Liver (tissue), 9 donors: ENCODE results near the gene PPM1E. TPM values are rescaled to one million over a fixed set of nuclear protein-coding genes. Genes with fewer than 3 reads are reported as not detected.
"Not testable (repeated sequence)": the region's sequence is repeated elsewhere in the genome, so short reads cannot be mapped to it uniquely, and the experiment has no call there.

ENCODE experiments used
- DNase-seq: peaks from one replicate; pipeline ENCODE4 v3.0.0-alpha.2; 2017; ENCODE audit warnings: low spot score
- H3K27ac ChIP-seq, 2 donors: one replicate each; pipeline ENCODE4 v1.7.0; 2013; ENCODE audit warnings: inconsistent platforms in 2 of 2, low read length in 2 of 2, control low read depth in 1 of 2, low read depth in 1 of 2, mild to moderate bottlenecking in 1 of 2
- H3K27me3 ChIP-seq, 4 donors: one replicate each; pipeline versions ENCODE4 v1.6.1 to v1.7.0; 2013; ENCODE audit warnings: low read length in 3 of 4, inconsistent platforms in 1 of 4, mild to moderate bottlenecking in 1 of 4, moderate library complexity in 1 of 4; ENCODE audit not compliant: control insufficient read depth in 4 of 4, insufficient read depth in 4 of 4
- H3K36me3 ChIP-seq, 4 donors: one replicate each; pipeline versions ENCODE4 v1.6.1 to v1.7.0; 2013; ENCODE audit warnings: low read length in 3 of 4, mild to moderate bottlenecking in 3 of 4, low read depth in 1 of 4, moderate library complexity in 1 of 4; ENCODE audit not compliant: control insufficient read depth in 4 of 4, insufficient read depth in 3 of 4
- H3K4me1 ChIP-seq, 4 donors: one replicate each; pipeline versions ENCODE4 v1.6.1 to v1.7.0; 2013; ENCODE audit warnings: low read length in 3 of 4, mild to moderate bottlenecking in 3 of 4, moderate library complexity in 1 of 4; ENCODE audit not compliant: control insufficient read depth in 4 of 4, insufficient read depth in 4 of 4
- H3K4me3 ChIP-seq, 3 donors: one replicate each; pipeline versions ENCODE4 v1.6.1 to v1.7.0; 2013; ENCODE audit warnings: low read length in 3 of 3, control low read depth in 1 of 3, low read depth in 1 of 3, mild to moderate bottlenecking in 1 of 3
- H3K9ac ChIP-seq, 2 donors: one replicate each; pipeline ENCODE4 v1.7.0; 2013; ENCODE audit warnings: low read length in 2 of 2, mild to moderate bottlenecking in 2 of 2, moderate library complexity in 2 of 2, control low read depth in 1 of 2, low read depth in 1 of 2
- H3K9me3 ChIP-seq, 4 donors: one replicate each; pipeline versions ENCODE4 v1.6.1 to v1.7.0; 2013; ENCODE audit warnings: low read length in 3 of 4; ENCODE audit not compliant: control insufficient read depth in 4 of 4
- ATF3 ChIP-seq: IDR thresholded peaks from 2 replicates; pipeline ENCODE4 v1.6.1; 2016; ENCODE audit warnings: antibody characterized with exemption
- EGR1 ChIP-seq, 2 donors: IDR thresholded peaks; 2 replicates each; pipeline ENCODE4 v1.6.1; 2016 to 2018; ENCODE audit warnings: antibody characterized with exemption in 2 of 2, low read depth in 2 of 2
- FOXA1 ChIP-seq: IDR thresholded peaks from 2 replicates; pipeline ENCODE4 v1.6.1; 2016; ENCODE audit warnings: antibody characterized with exemption
- FOXA2 ChIP-seq: IDR thresholded peaks from 2 replicates; pipeline ENCODE4 v1.6.1; 2016; ENCODE audit warnings: antibody characterized with exemption
- GABPA ChIP-seq, 2 donors: IDR thresholded peaks in 1 of 2; conservative IDR thresholded peaks in 1 of 2; 2 replicates each; pipeline ENCODE4 v1.6.1; 2016; ENCODE audit warnings: antibody characterized with exemption in 2 of 2, mild to moderate bottlenecking in 1 of 2, moderate library complexity in 1 of 2
- HNF4A ChIP-seq, 2 donors: conservative IDR thresholded peaks; 2 replicates each; pipeline ENCODE4 v1.6.1; 2016; ENCODE audit warnings: antibody characterized with exemption in 2 of 2, mild to moderate bottlenecking in 2 of 2
- JUND ChIP-seq, 2 donors: IDR thresholded peaks; 2 replicates each; pipeline ENCODE4 v1.6.1; 2016; ENCODE audit warnings: antibody characterized with exemption in 2 of 2
- MAX ChIP-seq: IDR thresholded peaks from 2 replicates; pipeline ENCODE4 v1.6.1; 2016; ENCODE audit warnings: antibody characterized with exemption
- NR2F2 ChIP-seq: IDR thresholded peaks from 2 replicates; pipeline ENCODE4 v1.6.1; 2016; ENCODE audit warnings: antibody characterized with exemption
- RXRA ChIP-seq, 2 donors: IDR thresholded peaks; 2 replicates each; pipeline ENCODE4 v1.6.1; 2017 to 2018; ENCODE audit warnings: antibody characterized with exemption in 2 of 2, mild to moderate bottlenecking in 1 of 2
- SP1 ChIP-seq: IDR thresholded peaks from 2 replicates; pipeline ENCODE4 v1.6.1; 2018; ENCODE audit warnings: antibody characterized with exemption, mild to moderate bottlenecking
- TAF1 ChIP-seq: conservative IDR thresholded peaks from 2 replicates; pipeline ENCODE4 v1.6.1; 2016; ENCODE audit warnings: antibody characterized with exemption, mild to moderate bottlenecking
- ZBTB33 ChIP-seq: IDR thresholded peaks from 2 replicates; pipeline ENCODE4 v1.6.1; 2016; ENCODE audit warnings: antibody characterized with exemption
- WGBS: extraction: QIAGEN DNeasy Blood & Tissue Kit; methylation state at CpG from one replicate; pipeline ENCODE4 v1.1.7; 2013; 5-methylcytosine and 5-hydroxymethylcytosine counted together
- polyA plus RNA-seq, 2 donors: library from polyadenylated mRNA; stranded (reverse) in 1 of 2; unstranded in 1 of 2; fragments of 200-250 nt in 1 of 2; fragments of >200 nt in 1 of 2; fragmentation: Nextera tagmentation in 1 of 2; extraction: Ambion mirVana in 1 of 2; gene quantifications; one replicate each; pipeline versions ENCODE4 v1.2.1 to v1.2.3, GENCODE V29; 2013 to 2015
- total RNA-seq, 2 donors: library from RNA; depleted of rRNA; stranded (reverse); fragments of >200 nt; gene quantifications; one replicate each; pipeline ENCODE4 v1.2.3, GENCODE V29; 2014
- donor health status: healthy.
- donor health status: healthy.
- donor health status: healthy.
- donor health status: healthy.
- donor health status: healthy.

The PPM1E gene
- total and polyA plus RNA-seq, 4 donors = 0.25 to 0.61 (median 0.50) TPM; not detected in 1

- no peak overlapping the region for H3K27ac ChIP-seq
- 71% methylated on average over 4 of the region's 4 CpGs for WGBS
- no peaks in the 10 kb centered on the region for H3K9me3 ChIP-seq
- no peak overlapping the region for H3K4me3 ChIP-seq
- no peaks in the 10 kb centered on the region for H3K27me3 ChIP-seq
- H3K4me1 ChIP-seq = no peaks in the 10 kb centered on the region
- TF ChIP-seq ATF3 = no peak
- TF ChIP-seq MAX = no peak
- TF ChIP-seq GABPA (IDR thresholded peaks at IDR 0.05 in 1 of 2, conservative IDR thresholded peaks at IDR 0.05 in 1 of 2) = no peak
- no peak for TF ChIP-seq NR2F2
- TF ChIP-seq HNF4A (conservative IDR thresholded peaks at IDR 0.05) = no peak
- TF ChIP-seq JUND (IDR thresholded peaks at IDR 0.05) = no peak
- no peak for TF ChIP-seq ZBTB33
- no peak for TF ChIP-seq FOXA2
- no peak for TF ChIP-seq TAF1
- no peak for TF ChIP-seq FOXA1
- TF ChIP-seq EGR1 (IDR thresholded peaks at IDR 0.05; ENCODE audit: low read depth in 2 of 2) = no peak
- no peak for TF ChIP-seq RXRA (IDR thresholded peaks at IDR 0.05)
- no peak for TF ChIP-seq SP1
- no peaks in the 10 kb centered on the region for H3K36me3 ChIP-seq
- no peak for DNase-seq
- no peak overlapping the region for H3K9ac ChIP-seq
Measured at GRCh38 chr17:58840820-58841612, 85.4 kb downstream of the PPM1E start.

- not testable (repeated sequence) for H3K9me3 ChIP-seq, H3K9ac ChIP-seq, H3K36me3 ChIP-seq, DNase-seq, H3K27me3 ChIP-seq, H3K4me1 ChIP-seq, H3K4me3 ChIP-seq, H3K27ac ChIP-seq
- 70% methylated on average over 3 of the region's 3 CpGs for WGBS
Measured at GRCh38 chr17:58846413-58846812, 90.8 kb downstream of the PPM1E start.

GRCh38 chr17:58850106-58850505, 94.5 kb downstream of the PPM1E start:
- not testable (repeated sequence) for H3K27me3 ChIP-seq, H3K4me3 ChIP-seq, H3K27ac ChIP-seq, H3K9me3 ChIP-seq, H3K4me1 ChIP-seq, DNase-seq, H3K9ac ChIP-seq, H3K36me3 ChIP-seq
- WGBS = 96% methylated on average over 2 of the region's 2 CpGs
